ENCODE data around the gene ZNF460.

ZNF460 gene

GRCh38 chr19:57288373-57288772, 8.1 kb downstream of the ZNF460 start:
- Histone ChIP-seq H3K4me3 (ENCODE audit: low read length) (no peak overlapping the region), H3K9me3 (ENCODE audit: control insufficient read depth, low read length) (no peaks in the 10 kb centered on the region), H3K27me3 (ENCODE audit: control insufficient read depth, insufficient read depth, low read length) (no peaks in the 10 kb centered on the region), H3K9ac (ENCODE audit: low read length) (no peak overlapping the region), H3K4me1 (ENCODE audit: control insufficient read depth, insufficient read depth, low read length) (no peaks in the 10 kb centered on the region), H3K36me3 (ENCODE audit: control insufficient read depth, insufficient read depth, low read length) (peaks cover 27% of the 10 kb centered on the region)

DNA sequence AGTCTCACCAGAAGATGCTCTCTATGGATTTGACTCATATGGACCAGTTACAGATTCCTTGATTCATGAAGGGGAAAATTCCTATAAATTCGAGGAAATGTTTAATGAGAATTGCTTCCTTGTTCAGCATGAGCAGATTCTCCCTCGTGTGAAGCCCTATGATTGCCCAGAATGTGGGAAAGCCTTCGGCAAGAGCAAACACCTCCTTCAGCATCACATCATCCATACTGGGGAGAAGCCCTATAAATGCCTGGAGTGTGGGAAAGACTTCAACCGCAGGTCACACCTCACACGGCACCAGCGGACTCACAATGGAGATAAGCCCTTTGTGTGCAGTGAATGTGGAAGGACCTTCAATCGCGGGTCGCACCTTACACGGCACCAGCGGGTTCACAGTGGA, 10.7 kb downstream of the ZNF460 start:
- H3K9ac ChIP-seq (ENCODE audit: low read length), result no peak overlapping the region
- H3K4me3 ChIP-seq (ENCODE audit: low read length), result no peak overlapping the region
- no peaks in the 10 kb centered on the region for H3K9me3 ChIP-seq (ENCODE audit: control insufficient read depth, low read length)
- H3K4me1 ChIP-seq (ENCODE audit: control insufficient read depth, insufficient read depth, low read length), result no peaks in the 10 kb centered on the region
- peaks cover 26% of the 10 kb centered on the region for H3K36me3 ChIP-seq (ENCODE audit: control insufficient read depth, insufficient read depth, low read length)
- H3K27me3 ChIP-seq (ENCODE audit: control insufficient read depth, insufficient read depth, low read length), result no peaks in the 10 kb centered on the region

GRCh38 chr19:57292547-57292946, 12.3 kb downstream of the ZNF460 start:
- Histone ChIP-seq H3K4me3 (ENCODE audit: low read length) (no peak overlapping the region), H3K4me1 (ENCODE audit: control insufficient read depth, insufficient read depth, low read length) (no peaks in the 10 kb centered on the region), H3K9ac (ENCODE audit: low read length) (no peak overlapping the region), H3K36me3 (ENCODE audit: control insufficient read depth, insufficient read depth, low read length) (peaks cover 21% of the 10 kb centered on the region), H3K9me3 (ENCODE audit: control insufficient read depth, low read length) (no peaks in the 10 kb centered on the region), H3K27me3 (ENCODE audit: control insufficient read depth, insufficient read depth, low read length) (no peaks in the 10 kb centered on the region)

DNA sequence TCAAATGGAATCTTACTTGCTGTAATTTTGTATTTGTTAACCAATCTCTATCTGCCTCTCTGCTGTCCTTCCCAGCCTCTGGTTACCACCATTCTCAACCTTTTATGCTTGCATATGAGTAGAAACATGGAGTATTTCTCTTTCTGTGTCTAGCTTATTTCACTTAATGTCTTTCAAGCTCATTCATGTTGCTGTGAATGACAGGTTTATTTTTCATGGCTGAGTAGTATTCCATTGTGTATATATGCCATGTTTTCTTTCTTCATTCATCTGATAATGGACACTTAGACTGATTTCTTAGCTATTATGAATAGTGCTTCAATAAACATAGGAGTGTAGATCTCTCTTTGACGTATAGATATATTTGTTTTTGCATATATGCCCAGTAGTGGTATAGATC, 13.4 kb downstream of the ZNF460 start:
- H3K27me3 ChIP-seq (ENCODE audit: control insufficient read depth, insufficient read depth, low read length), result no peaks in the 10 kb centered on the region
- no peak overlapping the region for H3K9ac ChIP-seq (ENCODE audit: low read length)
- H3K36me3 ChIP-seq (ENCODE audit: control insufficient read depth, insufficient read depth, low read length), result peaks cover 21% of the 10 kb centered on the region
- no peaks in the 10 kb centered on the region for H3K4me1 ChIP-seq (ENCODE audit: control insufficient read depth, insufficient read depth, low read length)
- no peak overlapping the region for H3K4me3 ChIP-seq (ENCODE audit: low read length)
- no peaks in the 10 kb centered on the region for H3K9me3 ChIP-seq (ENCODE audit: control insufficient read depth, low read length)

DNA sequence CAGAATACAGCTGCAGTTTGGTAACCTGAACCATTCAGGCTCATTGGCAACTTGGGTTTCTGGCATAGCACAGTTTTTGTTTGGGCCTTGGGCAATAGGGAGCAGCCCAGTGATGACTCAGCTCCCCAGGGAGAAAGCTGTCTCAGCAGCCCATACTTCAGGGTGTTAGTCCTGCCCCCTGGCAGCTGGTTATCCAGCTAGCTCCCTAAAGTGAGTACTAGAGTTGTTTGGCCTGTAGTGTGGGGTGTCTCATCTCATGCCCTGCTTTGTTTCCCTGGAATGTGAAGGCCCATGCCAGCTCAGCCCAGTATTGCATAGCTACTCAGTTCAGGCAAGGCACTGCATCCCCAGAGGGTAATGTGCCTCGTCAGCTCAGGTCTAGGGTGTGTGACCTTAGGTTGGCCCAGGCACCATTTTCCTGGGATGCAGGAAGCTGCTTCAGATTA, 21.8 kb downstream of the ZNF460 start:
- H3K9ac ChIP-seq (ENCODE audit: low read length), result no peak overlapping the region
- no peak overlapping the region for H3K4me3 ChIP-seq (ENCODE audit: low read length)
- no peaks in the 10 kb centered on the region for H3K4me1 ChIP-seq (ENCODE audit: control insufficient read depth, insufficient read depth, low read length)
- H3K9me3 ChIP-seq (ENCODE audit: control insufficient read depth, low read length), result no peaks in the 10 kb centered on the region
- no peaks in the 10 kb centered on the region for H3K27me3 ChIP-seq (ENCODE audit: control insufficient read depth, insufficient read depth, low read length)
- no peaks in the 10 kb centered on the region for H3K36me3 ChIP-seq (ENCODE audit: control insufficient read depth, insufficient read depth, low read length)

DNA sequence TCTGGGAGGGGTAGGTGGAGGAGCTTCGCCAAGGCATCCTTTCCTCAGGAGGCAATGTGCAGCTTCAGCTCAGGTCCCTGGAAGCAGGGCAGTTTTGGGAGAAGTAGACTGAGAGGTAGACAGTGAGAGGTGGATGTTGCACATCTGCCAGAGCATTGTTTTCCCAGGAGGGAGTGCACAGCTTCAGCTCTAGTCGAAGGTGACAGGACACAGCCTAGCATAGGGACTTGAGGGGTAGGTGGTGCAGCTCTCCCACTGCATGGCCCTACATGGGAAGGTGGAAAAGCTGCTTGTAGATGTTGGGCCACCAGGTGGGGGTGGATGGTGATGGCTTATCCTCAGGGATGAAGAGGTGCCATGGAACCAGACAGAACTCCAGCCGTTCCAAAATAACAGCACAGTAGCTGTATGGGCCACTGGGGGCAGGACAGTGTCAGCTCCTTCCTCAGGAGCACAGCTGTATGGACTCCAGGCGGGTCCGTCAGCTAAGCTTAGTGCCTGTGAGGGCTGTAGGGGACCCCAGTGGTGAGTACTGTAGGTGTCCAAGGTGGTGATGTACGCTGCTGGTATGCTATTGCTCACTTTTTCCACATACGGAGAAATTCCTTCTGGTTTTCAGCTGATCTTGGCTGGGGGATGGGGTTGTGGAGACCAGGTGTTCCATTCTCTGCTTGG, 22.6 kb downstream of the ZNF460 start:
- Histone ChIP-seq H3K36me3 (ENCODE audit: control insufficient read depth, insufficient read depth, low read length) (no peaks in the 10 kb centered on the region), H3K9ac (ENCODE audit: low read length) (no peak overlapping the region), H3K4me1 (ENCODE audit: control insufficient read depth, insufficient read depth, low read length) (no peaks in the 10 kb centered on the region), H3K4me3 (ENCODE audit: low read length) (no peak overlapping the region), H3K27me3 (ENCODE audit: control insufficient read depth, insufficient read depth, low read length) (no peaks in the 10 kb centered on the region), H3K9me3 (ENCODE audit: control insufficient read depth, low read length) (no peaks in the 10 kb centered on the region)

DNA sequence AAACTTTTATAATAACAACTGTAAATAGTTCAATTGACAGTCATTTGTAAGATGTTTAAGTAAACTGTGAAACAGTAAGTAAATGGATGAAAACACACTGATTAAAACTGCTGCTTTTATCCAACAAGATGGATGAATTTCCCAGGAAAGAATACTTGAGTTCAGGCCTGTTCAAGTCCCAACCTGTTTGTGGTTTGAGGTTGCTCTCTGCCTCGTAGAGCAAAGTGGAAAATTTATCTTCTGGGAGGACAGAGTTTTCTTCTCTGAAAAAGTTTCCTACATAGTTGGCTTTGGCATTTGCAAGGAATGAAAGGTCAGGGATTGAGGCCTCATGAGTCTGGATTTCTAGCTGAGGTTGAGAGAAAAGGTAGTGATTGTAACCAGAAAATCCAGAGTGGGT, 24.8 kb downstream of the ZNF460 start:
- Histone ChIP-seq H3K36me3 (ENCODE audit: control insufficient read depth, insufficient read depth, low read length) (no peaks in the 10 kb centered on the region), H3K4me1 (ENCODE audit: control insufficient read depth, insufficient read depth, low read length) (no peaks in the 10 kb centered on the region), H3K9ac (ENCODE audit: low read length) (no peak overlapping the region), H3K4me3 (ENCODE audit: low read length) (no peak overlapping the region), H3K27me3 (ENCODE audit: control insufficient read depth, insufficient read depth, low read length) (no peaks in the 10 kb centered on the region), H3K9me3 (ENCODE audit: control insufficient read depth, low read length) (no peaks in the 10 kb centered on the region)

DNA sequence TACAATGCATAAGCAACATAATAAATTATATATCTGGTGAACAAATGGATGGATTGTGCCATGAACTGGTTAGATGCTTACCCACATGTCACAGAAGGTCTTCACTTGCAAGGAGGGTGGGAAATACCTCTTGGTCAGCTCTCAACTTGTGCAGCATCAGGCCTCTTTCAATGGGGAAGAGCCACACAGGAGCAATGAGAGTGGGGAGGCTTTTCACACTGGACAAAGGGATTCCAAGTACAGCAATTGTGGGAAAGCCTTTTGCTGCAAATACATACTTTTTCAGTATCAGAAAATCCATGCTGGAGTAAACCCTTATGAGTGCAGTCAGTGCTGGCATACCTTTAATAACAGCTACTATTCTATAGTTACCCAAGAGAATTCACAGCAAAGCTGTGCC, 28.2 kb downstream of the ZNF460 start:
- no peaks in the 10 kb centered on the region for H3K27me3 ChIP-seq (ENCODE audit: control insufficient read depth, insufficient read depth, low read length)
- H3K4me3 ChIP-seq (ENCODE audit: low read length), result no peak overlapping the region
- no peaks in the 10 kb centered on the region for H3K4me1 ChIP-seq (ENCODE audit: control insufficient read depth, insufficient read depth, low read length)
- no peak overlapping the region for H3K9ac ChIP-seq (ENCODE audit: low read length)
- no peaks in the 10 kb centered on the region for H3K36me3 ChIP-seq (ENCODE audit: control insufficient read depth, insufficient read depth, low read length)
- no peaks in the 10 kb centered on the region for H3K9me3 ChIP-seq (ENCODE audit: control insufficient read depth, low read length)

DNA sequence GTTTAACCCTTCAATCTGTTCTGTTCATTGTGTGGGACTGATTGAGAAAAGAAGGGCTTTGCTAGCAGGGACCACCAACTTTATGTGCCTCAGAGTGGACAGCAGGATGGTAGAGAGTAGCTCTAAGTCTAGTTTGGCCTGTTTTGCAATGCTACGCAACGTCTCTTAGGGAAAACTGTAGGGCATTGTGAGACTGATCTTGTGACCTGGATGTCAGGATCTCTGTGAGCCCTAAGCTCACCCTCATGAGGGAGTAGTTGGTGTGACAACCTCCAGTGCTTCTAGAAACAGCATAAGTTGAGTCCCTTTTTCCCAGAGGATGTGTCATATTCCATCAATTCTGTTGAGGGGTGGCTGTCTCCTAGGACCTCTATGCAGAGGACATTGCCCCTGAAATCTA, 30.5 kb downstream of the ZNF460 start:
- no peaks in the 10 kb centered on the region for H3K4me1 ChIP-seq (ENCODE audit: control insufficient read depth, insufficient read depth, low read length)
- no peak overlapping the region for H3K9ac ChIP-seq (ENCODE audit: low read length)
- H3K36me3 ChIP-seq (ENCODE audit: control insufficient read depth, insufficient read depth, low read length), result no peaks in the 10 kb centered on the region
- no peak overlapping the region for H3K4me3 ChIP-seq (ENCODE audit: low read length)
- H3K9me3 ChIP-seq (ENCODE audit: control insufficient read depth, low read length), result no peaks in the 10 kb centered on the region
- peaks cover 2% of the 10 kb centered on the region for H3K27me3 ChIP-seq (ENCODE audit: control insufficient read depth, insufficient read depth, low read length)

DNA sequence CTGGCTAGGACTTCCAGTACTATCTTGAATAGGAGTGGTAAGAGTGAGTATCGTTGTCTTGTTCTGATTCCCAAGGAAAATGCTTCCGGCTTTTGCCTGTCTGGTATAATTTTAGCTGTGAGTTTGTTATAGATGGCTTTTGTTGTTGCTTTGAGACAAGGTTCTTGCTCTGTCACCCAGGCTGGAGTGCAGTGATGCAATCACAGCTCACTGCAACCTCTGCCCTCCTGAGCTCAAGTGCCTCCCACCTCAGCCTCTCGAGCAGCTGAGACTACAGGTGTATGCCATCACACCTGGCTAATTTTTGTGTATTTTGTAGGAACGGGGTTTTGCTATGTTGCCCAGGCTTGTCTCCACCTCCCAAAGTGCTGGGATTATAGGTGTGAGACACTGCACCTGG, 33.9 kb downstream of the ZNF460 start:
- Histone ChIP-seq H3K9ac (ENCODE audit: low read length) (no peak overlapping the region), H3K36me3 (ENCODE audit: control insufficient read depth, insufficient read depth, low read length) (no peaks in the 10 kb centered on the region), H3K4me1 (ENCODE audit: control insufficient read depth, insufficient read depth, low read length) (no peaks in the 10 kb centered on the region), H3K27me3 (ENCODE audit: control insufficient read depth, insufficient read depth, low read length) (peaks cover 23% of the 10 kb centered on the region), H3K4me3 (ENCODE audit: low read length) (no peak overlapping the region), H3K9me3 (ENCODE audit: control insufficient read depth, low read length) (no peaks in the 10 kb centered on the region)

GRCh38 chr19:57317503-57317902, 37.2 kb downstream of the ZNF460 start:
- H3K4me3 ChIP-seq (ENCODE audit: low read length), result no peak overlapping the region
- H3K27me3 ChIP-seq (ENCODE audit: control insufficient read depth, insufficient read depth, low read length), result peaks cover 23% of the 10 kb centered on the region
- H3K36me3 ChIP-seq (ENCODE audit: control insufficient read depth, insufficient read depth, low read length), result no peaks in the 10 kb centered on the region
- H3K9me3 ChIP-seq (ENCODE audit: control insufficient read depth, low read length), result no peaks in the 10 kb centered on the region
- peaks cover 18% of the 10 kb centered on the region for H3K4me1 ChIP-seq (ENCODE audit: control insufficient read depth, insufficient read depth, low read length)
- no peak overlapping the region for H3K9ac ChIP-seq (ENCODE audit: low read length)

DNA sequence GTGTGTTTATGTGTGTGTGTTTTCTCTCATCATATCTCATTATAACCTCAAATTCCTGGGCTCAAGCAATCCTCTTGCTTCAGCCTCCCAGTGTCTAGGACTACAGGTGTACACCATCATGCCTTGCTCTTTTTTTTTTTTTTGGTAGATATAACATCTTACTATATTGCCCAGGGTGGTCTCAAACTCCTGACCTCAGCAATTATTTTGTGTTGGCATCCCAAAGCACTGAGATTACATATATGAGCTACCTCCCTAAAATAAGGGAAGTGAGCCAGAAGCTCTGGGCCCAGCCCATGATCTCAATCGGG, 39.5 kb downstream of the ZNF460 start:
- H3K9ac ChIP-seq (ENCODE audit: low read length), result peak overlapping the region; percentile 96
- peaks cover 18% of the 10 kb centered on the region for H3K4me1 ChIP-seq (ENCODE audit: control insufficient read depth, insufficient read depth, low read length)
- peaks cover under 1% of the 10 kb centered on the region for H3K36me3 ChIP-seq (ENCODE audit: control insufficient read depth, insufficient read depth, low read length)
- H3K9me3 ChIP-seq (ENCODE audit: control insufficient read depth, low read length), result no peaks in the 10 kb centered on the region
- H3K4me3 ChIP-seq (ENCODE audit: low read length), result peak overlapping the region; percentile 93
- peaks cover 23% of the 10 kb centered on the region for H3K27me3 ChIP-seq (ENCODE audit: control insufficient read depth, insufficient read depth, low read length)

All from mucosa of stomach (tissue), 1 donor.